ENCODE measurements around the gene KLHL21.

The KLHL21 gene

DNA sequence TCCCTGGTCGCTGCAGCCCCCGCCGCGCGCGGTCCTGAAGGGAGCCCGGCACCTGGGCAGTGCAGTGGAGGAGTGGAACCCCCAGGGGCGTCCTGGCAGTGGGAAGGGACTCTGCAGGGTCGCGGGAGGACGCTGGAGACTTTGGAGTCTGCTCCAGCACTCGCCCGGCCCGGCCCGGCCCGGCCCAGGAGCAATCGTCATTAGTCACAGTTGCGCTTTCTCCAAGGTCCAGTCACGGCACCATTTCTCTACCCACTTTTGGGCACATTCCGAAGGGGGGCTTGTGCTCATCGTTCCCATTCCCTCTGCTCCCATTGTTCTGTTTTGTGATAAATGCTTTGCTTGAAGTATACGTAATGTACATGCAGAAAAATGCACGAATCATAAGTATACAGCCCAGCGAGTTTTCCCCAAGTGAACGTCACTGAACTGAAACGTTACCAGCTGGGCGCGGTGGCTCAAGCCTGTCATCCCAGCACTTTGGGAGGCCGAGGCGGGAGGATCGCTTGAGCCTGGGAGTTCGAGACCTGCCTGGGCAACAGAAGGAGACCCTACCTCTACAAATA lies 23.0 kb upstream of the KLHL21 start:
- DNase-seq (ENCODE audit: low spot score) = peak; percentile 75

DNA sequence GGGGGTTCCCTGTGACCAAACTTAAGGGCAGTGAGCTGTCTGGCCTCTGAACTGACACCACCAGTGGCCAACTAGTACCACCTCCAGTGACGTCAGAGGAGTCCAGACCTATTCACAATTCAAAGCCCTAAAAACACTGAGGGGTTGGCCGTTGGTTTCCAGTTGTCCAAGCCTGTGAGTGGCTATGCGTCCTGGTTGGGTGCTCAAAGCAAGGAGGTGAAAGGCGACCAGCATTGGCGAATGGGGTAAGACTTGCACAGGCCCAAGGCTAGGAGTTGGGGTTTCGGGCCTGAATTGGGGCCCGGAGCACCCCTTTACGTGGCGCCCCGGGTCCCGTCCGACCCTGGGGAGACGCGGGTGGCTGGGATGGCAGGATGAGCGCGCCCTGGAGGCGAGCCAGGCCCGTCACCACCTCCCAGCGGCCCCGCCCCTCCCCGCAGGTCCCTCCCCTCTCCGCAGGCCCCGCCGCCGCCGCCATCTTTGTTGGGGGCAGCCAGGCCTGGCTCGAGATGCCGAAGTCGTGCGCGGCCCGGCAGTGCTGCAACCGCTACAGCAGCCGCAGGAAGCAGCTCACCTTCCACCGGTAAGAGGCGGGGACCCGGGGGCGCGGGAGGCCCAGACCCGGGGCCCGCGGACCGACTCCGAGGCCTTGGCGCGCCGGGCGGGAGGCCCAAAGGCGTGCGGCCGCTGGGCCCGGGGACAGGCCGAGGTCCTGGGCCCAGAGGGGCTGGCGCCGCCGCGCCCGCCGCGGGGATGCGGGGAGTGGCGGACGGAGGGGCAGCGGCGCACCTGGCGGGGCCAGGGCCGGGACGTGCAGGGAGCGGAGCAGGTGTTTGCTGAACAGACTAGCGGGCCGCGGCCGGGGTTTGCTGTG lies 22.3 kb upstream of the KLHL21 start, which contains the start of gene THAP3:
Gene THAP3, plus strand, starts transcription at position 159 of the 874 bp plus-strand sequence. Its CDS starts 351 bp downstream, at position 510.
- peak; percentile 93 for DNase-seq (ENCODE audit: low spot score)

DNA sequence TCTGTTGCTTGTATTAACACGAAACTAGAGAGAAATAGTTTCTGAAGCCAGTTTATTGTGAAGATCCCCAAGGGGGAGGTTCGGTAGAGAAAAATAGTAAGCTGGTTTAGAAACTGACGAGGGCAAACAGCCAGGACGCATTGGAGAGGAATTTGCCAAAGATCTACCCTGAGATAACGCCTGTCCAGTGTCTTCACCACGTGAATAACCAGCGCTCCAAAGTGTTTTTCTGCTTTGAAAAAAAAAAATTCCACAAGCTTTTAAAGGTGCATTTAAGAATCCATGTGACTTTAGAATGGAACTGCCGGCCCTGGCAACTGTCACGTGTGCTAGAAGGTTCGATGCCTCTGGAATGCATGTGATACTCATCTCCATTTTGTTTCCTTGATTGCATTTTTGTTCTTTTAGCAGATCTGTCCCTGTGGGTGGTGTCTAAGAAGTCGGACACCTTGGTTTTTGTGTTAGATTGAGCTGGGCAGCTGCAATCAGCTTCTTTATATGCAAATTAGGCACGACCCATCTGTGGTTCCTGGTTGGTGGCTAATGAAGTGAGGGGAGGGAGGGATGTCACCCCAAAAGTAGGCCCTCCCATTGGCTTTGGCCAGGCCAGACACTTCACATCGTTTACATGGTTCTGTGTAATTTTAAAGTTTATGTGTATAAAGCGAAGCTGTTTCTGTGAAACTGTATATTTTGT lies 20.7 kb upstream of the KLHL21 start:
- no peak for DNase-seq (ENCODE audit: low spot score)

DNA sequence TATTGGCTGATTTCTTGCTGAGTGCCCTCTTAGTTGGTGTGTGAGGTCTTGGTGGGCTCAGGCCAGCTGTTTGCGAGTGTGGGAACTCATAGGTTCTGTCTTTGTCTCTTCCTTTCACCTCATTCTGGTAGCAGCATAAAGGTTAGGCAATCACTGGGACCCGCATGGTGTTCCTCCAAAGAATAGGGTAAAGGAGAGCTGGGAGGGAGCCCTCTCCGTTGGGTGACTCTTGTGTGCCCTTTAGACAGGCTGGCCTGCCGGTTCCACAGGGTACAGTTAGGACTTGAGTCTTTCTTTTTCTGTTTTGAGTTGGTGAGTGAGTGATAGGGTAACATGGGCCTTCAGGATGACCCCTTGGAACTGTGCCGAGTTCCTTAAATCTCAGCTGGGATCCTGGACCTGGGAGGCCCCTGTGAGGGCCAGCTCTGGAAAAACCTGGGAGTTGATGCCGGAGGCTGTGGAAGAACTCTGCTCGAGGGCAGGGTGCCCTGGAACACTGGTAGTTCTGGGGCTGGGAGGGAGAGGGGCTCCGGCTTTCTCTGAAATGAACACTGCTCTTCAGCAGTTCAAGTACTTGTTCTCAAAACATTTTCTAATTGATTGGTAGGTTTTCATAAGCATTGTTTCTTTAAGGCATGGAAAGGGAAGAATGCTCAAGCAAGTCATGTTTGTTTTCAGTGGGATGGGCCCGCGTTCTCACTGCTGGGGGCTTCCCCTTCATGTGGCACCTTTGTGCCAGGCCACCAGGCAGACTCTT lies 19.9 kb upstream of the KLHL21 start:
- no peak for DNase-seq (ENCODE audit: low spot score)

DNA sequence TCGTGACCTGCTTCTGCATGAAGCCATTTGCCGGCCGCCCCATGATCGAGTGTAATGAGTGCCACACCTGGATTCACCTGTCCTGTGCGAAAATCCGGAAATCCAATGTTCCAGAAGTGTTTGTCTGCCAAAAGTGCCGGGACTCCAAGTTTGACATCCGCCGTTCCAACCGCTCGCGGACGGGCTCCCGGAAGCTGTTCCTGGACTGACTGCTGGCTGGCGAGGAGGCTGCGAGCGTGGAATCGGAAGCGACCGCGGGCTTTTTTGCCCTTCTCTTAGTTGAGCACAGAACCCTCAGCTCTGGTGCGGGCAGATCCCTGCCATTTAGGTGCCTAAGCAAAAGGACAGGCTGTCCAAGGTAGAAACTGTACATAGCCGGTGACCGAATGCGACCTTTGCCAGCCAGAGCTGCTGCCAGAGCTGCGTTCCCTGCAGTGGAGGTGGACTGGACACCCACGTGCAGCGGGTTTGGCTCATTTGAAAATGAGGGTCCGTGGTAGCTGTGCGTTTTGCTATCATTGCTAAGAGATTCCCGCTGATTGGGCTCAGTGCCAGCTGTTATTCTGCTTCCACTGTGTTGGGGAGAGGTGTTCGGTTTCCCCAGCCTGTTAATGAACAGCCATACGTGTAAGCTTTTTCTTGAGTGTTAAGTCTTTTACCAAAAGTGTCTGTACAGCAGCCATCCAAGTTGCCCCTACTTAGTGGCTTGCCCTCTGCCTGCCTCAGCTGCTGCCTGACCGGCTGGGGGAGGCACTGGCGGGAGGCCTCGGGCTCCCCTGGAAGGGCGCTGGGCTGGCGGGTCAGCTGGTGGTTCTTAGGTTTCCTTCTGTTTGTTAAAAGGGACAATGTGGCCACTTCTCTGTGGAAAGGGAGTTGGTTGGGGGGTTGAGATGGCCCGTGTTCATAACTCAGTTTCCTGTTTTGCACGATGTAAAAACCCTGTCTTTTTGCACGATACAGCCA lies 19.0 kb upstream of the KLHL21 start:
- DNase-seq (ENCODE audit: low spot score) = no peak

DNA sequence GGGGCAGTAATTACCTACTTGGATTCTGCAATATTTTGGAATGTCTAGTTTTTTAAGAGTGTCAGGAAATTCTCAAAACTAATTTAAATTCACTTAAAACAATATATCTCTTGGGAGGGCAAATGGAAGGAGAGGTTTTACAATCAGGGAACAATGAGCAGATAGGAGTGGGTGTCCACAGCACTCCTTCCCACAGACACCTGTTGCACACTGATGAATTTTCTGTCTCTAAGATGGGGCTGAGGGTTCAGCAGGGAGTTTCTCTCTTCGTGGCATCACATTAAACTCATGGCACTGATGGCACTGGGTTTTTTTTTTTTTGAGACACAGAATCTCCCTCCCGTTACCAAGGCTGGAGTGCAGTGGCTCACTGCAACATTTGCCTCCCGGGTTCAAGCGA lies 16.4 kb upstream of the KLHL21 start:
- DNase-seq (ENCODE audit: low spot score) = no peak

DNA sequence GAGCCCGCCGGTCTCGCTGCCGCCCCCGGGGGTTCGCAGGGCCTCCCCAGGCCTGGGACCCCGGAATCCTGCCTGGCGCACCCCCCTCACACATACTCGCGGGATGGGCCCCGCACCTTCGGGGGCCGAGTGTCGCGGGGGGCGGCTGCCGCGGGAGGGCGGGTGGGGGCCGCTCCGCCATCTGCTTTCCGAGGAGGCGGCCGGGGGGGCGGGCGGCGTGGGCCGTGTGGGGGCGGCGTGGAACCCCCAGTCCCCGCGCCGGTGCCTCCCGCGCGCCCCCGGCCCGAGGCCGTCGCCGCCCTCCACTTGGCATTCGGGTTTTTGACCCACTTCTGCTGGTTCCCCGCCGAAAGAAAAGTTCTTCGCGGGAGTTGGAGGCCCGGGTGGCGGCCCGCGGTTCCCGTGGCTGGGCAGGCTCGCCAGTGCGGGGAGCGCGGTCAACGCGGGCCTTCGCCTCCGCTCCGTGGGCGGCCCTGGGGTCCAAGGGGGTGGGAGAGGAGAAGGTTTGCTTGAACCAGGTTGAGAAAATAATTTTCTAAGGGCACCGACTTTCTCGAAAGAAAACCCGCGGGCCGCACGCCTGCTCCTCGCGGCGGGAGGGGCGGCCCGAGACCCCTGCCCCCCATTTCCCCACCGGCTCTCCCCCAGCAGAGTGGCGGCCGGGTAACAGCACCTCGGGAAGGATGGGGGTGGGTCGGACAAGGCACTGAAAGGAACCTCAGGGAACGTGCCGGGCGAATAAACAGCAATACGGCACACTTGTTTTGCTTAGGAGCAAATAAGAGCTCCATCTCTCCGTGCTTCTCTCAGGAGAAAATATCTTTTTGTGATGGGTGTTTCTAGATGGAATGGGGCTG lies 12.5 kb upstream of the KLHL21 start:
- no peak for DNase-seq (ENCODE audit: low spot score)

DNA sequence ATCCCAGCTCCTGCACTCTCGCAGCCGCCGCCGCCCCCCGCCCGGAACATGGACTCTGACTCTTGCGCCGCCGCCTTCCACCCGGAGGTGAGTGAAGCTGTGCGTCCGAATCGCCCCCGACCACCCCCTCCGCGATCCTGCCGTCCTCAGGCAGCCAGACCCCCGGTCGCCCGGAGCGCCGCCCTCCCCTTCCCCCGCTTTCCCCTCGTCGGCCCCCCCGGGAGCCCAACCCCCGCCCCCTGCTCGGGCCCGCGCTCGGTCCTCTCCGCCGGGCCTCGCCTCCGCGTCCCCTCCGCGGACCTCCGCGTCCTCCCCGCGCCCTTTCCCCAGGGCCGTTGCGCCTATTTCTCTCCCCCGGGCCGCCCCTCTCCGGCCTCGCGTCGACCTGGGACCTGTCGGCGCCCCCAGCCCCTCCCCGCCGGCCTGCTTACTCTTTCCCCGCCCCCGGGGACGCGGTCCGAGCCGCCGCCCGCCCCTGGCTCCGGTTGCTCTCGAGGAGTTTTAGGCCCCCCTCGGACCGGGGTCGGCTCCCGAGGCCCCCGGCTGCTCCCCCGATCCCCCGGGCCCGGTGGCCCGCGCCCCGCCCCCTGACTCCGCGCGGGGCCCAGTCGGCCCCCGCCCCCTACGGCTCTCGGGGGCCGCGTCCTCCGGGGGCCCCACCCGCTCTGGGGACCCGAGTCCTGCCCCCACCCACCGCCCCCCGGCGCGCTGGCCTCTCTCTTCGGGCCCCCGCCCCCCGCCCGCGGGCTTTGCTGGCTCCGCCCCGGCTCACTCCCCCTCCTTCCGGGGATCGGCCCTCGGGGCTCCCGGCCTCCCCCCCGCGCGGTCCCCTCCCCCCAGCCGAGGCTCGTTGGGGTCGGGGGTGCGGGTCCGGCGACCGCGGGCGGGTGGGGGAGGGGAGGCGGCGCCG lies 11.6 kb upstream of the KLHL21 start:
- DNase-seq (ENCODE audit: low spot score) = peak; percentile 43

DNA sequence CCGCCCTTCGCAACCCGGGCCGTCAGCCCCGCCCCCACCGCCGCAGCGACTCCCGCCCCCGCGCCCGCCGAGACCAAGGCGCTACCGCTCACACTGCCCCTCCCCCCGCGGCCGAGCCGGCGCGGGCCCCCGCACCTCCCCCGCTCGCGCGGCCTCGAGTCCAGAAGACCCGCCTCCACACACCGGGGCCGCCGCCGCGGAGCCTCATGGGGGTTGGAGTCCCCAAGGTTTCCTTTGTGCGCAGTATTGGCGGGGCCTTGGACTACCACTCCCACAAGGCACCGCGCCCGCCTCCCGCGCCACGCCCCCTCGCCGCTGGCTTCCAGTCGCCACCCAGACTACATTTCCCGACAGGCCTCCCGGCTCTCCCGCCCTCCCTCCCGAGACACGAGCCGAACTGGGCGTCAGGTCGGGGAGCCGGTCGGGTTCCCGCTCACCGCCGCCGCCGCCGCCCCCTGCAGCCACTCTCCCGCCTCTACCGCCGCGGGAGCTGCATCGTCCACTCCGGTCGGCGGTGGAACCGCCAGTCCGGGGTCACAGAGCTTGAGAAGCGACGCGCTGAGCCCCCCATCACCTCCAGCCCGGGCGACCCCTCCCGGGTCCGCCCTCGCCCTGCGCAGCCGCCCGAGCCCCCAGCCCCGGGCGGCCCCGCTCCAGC lies 10.8 kb upstream of the KLHL21 start, which contains the start of gene PHF13:
Gene PHF13, plus strand, starts transcription at position 371 of the 658 bp plus-strand sequence. CDS start 336 bp downstream, outside the sequence.
- peak; percentile 99 for DNase-seq (ENCODE audit: low spot score)

DNA sequence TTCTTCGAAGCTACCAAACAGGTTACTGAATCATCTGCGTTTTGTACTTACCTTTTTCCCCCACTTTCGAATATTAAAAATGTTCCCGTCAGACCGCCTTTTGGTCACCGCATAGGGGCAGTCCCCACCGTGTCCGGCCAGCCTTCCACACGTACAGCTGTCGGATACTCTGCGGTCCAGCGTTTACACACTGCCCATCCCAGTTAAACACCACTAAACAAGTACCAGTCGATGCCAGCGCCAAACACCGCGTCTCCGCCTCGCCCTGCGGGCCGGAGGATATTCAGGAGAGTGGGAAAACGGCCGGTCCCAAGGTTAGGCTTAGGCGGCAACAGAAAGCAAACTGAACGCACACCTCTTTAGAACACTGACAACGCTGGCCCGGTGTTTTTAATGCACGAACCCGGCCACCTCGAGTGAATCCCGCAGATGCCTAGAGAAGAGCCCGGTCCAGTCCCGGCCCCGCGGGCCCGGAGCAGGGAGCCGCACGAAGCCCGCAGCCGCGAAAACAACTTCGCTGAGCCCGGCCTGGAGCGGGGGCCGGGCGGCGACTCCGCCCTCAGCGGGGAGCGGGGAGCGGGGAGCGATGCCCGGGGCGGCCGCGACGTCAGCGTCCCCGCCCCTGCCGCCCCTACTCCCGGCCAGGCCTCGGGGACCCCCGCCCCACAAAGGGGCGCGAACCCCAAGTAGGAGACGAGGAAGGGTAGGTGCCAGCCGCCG lies 10.1 kb upstream of the KLHL21 start:
- DNase-seq (ENCODE audit: low spot score) = peak; percentile 57

DNA sequence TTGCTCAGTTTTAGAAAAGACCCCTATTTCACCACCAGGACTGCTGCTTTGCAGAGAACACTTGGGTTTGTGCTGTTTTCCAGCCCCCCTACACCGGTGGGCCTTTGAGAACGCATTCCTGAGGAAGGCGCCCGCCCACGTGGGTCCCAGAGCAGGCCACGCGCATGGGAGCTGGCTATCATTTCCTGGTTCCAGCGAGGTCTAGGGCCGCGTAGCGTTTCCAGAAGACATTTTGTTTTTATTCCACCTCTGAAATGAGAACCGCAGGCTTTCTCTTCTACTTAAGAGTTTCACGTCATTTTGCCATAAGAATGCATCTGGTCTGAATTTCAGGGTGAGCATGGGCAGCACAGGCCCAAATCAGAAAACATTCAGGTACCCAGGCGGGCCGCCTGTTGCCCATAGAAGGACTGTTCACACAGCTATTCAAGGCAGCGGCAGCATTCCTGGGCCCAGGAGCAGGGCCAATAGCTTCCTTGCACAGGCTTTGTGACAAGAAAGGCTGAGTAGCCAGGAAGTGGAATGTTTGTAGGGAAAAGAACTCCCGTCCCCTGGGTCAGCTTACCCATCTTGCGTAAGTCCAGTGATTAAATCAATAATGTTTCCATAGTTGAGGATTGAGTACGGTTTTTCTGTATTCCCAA lies 1.4 kb upstream of the KLHL21 start:
- DNase-seq (ENCODE audit: low spot score) = peak; percentile 84

DNA sequence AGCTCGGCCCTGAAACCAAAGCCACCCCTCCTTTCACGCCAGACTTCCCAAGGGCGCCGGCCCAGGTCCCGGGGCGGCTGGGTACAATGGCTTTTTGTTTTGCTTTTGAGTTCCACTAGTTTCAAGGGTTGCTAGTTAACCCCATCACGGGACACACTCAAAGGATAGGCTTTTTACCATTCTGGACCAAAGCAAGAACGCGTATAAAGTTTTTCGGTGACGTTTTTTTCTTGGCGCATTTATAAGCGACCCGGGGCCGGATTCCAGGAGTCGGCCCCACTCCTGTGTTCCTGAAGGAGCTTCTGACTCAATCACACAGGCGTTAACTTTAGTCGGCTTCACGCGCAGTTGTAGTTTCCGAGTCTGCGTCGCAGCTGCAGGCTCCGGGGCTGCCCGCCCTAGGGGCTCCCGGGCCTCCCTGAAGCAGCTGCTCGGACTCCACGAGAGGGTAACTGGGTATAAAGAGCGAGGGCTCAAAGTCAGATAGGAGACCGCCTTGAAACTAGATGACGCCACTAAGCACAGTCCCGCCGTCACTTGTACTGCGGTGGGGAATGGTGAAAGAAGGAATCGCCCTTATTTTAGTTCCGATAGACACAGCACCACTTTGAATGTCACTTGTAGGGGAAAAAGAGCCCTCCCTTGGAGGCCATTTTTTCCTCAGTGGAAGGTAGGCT lies 707 bp upstream of the KLHL21 start:
- peak; percentile 87 for DNase-seq (ENCODE audit: low spot score)

DNA sequence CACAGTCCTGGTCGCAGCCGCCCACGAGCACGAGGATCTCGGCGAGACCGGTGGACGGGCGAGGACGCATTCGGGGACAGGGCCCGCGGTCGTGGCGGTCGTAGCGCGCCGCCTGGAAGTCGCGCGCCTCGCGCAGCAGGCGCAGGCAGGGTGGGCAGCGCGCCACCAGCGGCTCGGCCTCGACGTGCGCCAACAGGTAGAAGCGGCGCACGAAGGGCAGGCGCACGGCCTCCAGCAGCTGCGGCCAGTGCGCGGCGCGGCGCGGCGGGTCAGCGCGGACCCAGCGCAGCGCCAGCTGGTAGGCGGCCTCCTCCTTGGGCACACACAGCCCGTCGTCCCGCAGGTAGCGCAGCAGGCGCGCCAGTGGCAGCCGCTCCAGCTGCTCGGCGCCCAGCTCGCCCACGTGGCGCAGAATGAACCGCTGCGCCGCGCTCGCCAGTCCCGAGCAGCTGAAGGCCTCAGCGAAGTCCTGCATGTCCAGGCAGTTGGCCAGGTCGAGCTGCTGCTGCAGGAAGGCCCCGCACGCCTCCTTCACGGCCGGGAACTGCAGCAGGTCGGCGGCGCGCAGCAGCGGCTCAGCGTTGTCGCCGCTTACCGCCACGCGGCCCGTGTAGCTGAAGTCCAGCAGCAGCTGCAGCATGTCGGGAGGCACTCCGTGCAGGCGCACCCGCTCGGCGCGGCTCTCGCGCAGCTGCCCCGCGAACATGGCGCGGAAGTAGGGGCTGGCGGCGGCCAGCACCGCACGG lies 573 bp downstream of the KLHL21 start:
- peak; percentile 64 for DNase-seq (ENCODE audit: low spot score)

DNA sequence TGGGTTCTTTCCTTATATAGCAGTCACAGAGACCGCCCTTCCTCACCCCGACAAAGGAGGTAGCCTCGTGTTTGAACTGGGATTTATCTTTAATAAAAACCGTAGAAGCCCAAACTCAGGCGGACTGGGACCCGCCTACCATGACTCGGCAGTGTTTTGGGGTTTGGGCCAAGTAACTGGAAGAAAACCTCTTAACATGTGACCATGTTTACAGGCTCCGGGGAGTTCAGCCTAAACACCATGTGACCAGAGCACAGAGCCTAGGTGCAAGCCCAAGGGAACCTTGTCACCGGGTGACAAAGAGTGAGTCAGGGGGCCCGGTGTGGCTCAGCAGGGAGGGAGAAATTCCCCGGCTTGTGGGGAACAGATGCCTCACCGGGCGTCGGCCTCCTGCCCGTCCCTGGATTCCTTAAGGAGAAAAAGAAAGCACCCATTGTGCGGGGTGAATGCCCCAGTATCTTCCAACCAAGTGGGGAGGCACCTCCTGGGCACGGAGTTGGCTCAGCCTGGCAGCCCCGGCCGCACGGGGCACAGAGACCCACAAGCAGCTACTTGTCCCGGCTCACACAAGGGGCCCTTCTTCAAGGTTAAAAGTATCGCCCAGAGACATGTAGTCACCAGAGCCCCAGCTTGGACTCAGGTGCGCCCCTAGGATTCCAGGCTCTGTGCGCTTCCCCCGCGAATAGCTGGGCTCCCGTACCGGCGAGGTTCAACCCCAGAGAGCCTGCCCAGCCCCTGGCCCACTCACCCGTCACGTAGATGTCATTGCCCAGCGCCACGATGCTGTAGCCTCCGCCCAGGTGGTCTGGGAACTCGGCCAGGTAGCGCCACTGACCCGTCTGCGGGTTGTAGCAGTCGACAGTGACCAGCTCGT lies 1.4 kb downstream of the KLHL21 start:
- peak; percentile 100 for DNase-seq (ENCODE audit: low spot score)
